Naive thymus-derived CD4-positive, alpha-beta T cell (primary cell): ENCODE measurements around the gene ANKRD44. TPM values are rescaled to one million over a fixed set of nuclear protein-coding genes. Genes with fewer than 3 reads are reported as not detected.
A peak's percentile ranks its signal among the peaks of the same experiment; 100 is the strongest.

Experiments used
- ATAC-seq: fragments of 150-1000 bp; cut with Tn5 transposase; 2 replicates; pipeline ENCODE4 v1.10.0; 2021; ENCODE audit warnings: mild to moderate bottlenecking, moderate library complexity
- CTCF ChIA-PET: fragments of 350-600 bp; sonication (Branson Sonifier 250); formaldehyde crosslinking; loops from one replicate; lab custom pipeline; 2021; ENCODE audit warnings: antibody characterized with exemption; lab: Charles Lee
- POLR2A ChIA-PET: fragments of 350-600 bp; sonication (Branson Sonifier 250); formaldehyde crosslinking; loops from one replicate; lab custom pipeline; 2021; ENCODE audit warnings: antibody characterized with exemption, inconsistent platforms; lab: Charles Lee
- DNase-seq, 9 donors: peaks; one replicate each; pipeline versions ENCODE4 v3.0.0 to v3.0.0-alpha.2; 2020 to 2022; ENCODE audit warnings: mixed read lengths in 1 of 9
- H3K27ac ChIP-seq: one replicate; pipeline ENCODE4 v1.7.0; 2013; ENCODE audit warnings: mild to moderate bottlenecking, low read depth, low read length, moderate library complexity
- H3K27me3 ChIP-seq, 2 donors: one replicate each; pipeline ENCODE4 v1.7.0; 2013; ENCODE audit warnings: low read length in 2 of 2, mild to moderate bottlenecking in 2 of 2, moderate library complexity in 2 of 2; ENCODE audit not compliant: control insufficient read depth in 2 of 2, insufficient read depth in 2 of 2
- H3K36me3 ChIP-seq, 3 experiments: 1 replicate in 2 of 3; 2 replicates in 1 of 3; pipeline ENCODE4 v1.7.0; 2013; ENCODE audit warnings: low read length in 3 of 3, mild to moderate bottlenecking in 3 of 3, moderate library complexity in 1 of 3; ENCODE audit not compliant: insufficient read depth in 3 of 3, control insufficient read depth in 2 of 3
- H3K4me1 ChIP-seq, 2 donors: one replicate each; pipeline ENCODE4 v1.7.0; 2013; ENCODE audit warnings: low read length in 2 of 2, mild to moderate bottlenecking in 2 of 2, moderate library complexity in 1 of 2; ENCODE audit not compliant: control insufficient read depth in 2 of 2, insufficient read depth in 2 of 2
- H3K4me3 ChIP-seq: 2 replicates; pipeline ENCODE4 v1.7.0; 2013; ENCODE audit warnings: mild to moderate bottlenecking, low read length
- H3K9me3 ChIP-seq, 3 experiments: 1 replicate in 2 of 3; 2 replicates in 1 of 3; pipeline ENCODE4 v1.7.0; 2013; ENCODE audit warnings: low read length in 3 of 3; ENCODE audit not compliant: control insufficient read depth in 2 of 3
- H3K27ac Mint-ChIP-seq, 9 donors: one replicate each; pipeline ENCODE4 v1.8.0; 2020 to 2022; ENCODE audit warnings: mixed read lengths in 9 of 9, mild to moderate bottlenecking in 8 of 9, moderate library complexity in 5 of 9, inconsistent platforms in 2 of 9
- H3K27me3 Mint-ChIP-seq, 5 donors: one replicate each; pipeline ENCODE4 v1.8.0; 2021 to 2022; ENCODE audit warnings: mixed read lengths in 5 of 5, mild to moderate bottlenecking in 1 of 5
- H3K36me3 Mint-ChIP-seq, 5 donors: one replicate each; pipeline ENCODE4 v1.8.0; 2020 to 2022; ENCODE audit warnings: mixed read lengths in 5 of 5, mild to moderate bottlenecking in 3 of 5, inconsistent platforms in 1 of 5
- H3K4me1 Mint-ChIP-seq, 7 donors: one replicate each; pipeline ENCODE4 v1.8.0; 2020 to 2022; ENCODE audit warnings: mixed read lengths in 7 of 7, mild to moderate bottlenecking in 3 of 7, inconsistent platforms in 1 of 7
- H3K4me3 Mint-ChIP-seq, 10 donors: one replicate each; pipeline ENCODE4 v1.8.0; 2020 to 2022; ENCODE audit warnings: mild to moderate bottlenecking in 10 of 10, mixed read lengths in 10 of 10, moderate library complexity in 6 of 10, inconsistent platforms in 2 of 10
- H3K9me3 Mint-ChIP-seq, 11 donors: one replicate each; pipeline ENCODE4 v1.8.0; 2020 to 2022; ENCODE audit warnings: mixed read lengths in 11 of 11, mild to moderate bottlenecking in 4 of 11, inconsistent platforms in 1 of 11, moderate library complexity in 1 of 11
- intact Hi-C, 2 donors: fragments of 100-400 bp; cut with micrococcal nuclease; formaldehyde crosslinking; loops; one replicate each; pipeline ENCODE4 v1.15.1; 2023
- polyA plus RNA-seq, 2 donors: library from polyadenylated mRNA; unstranded; fragments of 300-500 nt; fragmentation: Illumina TruSeq; gene quantifications; one replicate each; pipeline ENCODE4 v1.2.3, GENCODE V29; 2021
- total RNA-seq, 6 experiments: library from RNA in 5 of 6; stranded (reverse) in 5 of 6; gene quantifications; 1 replicate in 5 of 6; 2 replicates in 1 of 6; pipeline ENCODE4 v1.2.3 and lab custom pipeline; 2021 to 2026

The ANKRD44 gene
- total and polyA plus RNA-seq, 7 experiments from 2014 or later: 88.6 to 296 (median 235) TPM

DNA sequence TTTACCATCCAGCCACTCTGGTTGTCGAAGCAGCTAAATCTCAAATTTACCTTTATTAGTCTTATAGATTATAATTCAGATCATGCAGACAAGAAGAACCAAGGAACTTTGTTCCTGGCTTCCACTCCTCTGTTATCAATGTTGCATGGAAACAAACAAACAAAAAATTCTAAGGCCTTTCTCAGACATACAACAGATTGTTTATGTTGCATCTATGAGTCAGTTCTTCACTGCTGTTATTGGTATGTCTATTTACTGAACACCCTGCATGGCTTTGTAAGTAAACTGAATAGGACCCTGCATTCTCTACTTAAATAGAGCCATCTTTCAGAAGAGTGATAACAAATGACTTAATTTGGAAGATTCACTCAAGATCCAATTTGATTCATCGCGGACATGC is 1.6 kb upstream of the ANKRD44 start:
- ChIA-PET POLR2A (interaction anchor here (0.7 to 13.4 kb wide), 13 partner anchors 11 to 373 kb away, joined by 3 to 250 read pairs (median 26); no protein-coding TSS in a partner anchor), CTCF (interaction anchor here (0.6 to 7.5 kb wide), 16 partner anchors 13 to 1648 kb away, joined by 3 to 80 read pairs (median 6); no protein-coding TSS in a partner anchor)
- Mint-ChIP-seq H3K27me3 (no peaks in the 10 kb centered on the region), H3K27ac (peak overlapping the region; percentile 87 to 99 (median 95)), H3K9me3 (no peaks in the 10 kb centered on the region), H3K36me3 (peaks cover 0 to 14% (median 0%) of the 10 kb centered on the region in 5 donors), H3K4me1 (peaks cover 23 to 68% (median 62%) of the 10 kb centered on the region in 7 donors), H3K4me3 (peak overlapping the region in 9 of 10 donors; percentile 86 to 92 (median 90))
- Histone ChIP-seq H3K4me3 (no peak overlapping the region), H3K9me3 (no peaks in the 10 kb centered on the region), H3K27me3 (no peaks in the 10 kb centered on the region), H3K27ac (peak overlapping the region; percentile 85), H3K36me3 (peaks cover 0 to 4% (median 0%) of the 10 kb centered on the region in 3 experiments), H3K4me1 (peaks cover 18 to 31% of the 10 kb centered on the region in 2 donors)
- DNase-seq (no peak), ATAC-seq (no peak)
- intact Hi-C loops: loop anchor here in 1 of 2 donors (5.0 kb wide), 3 partner anchors 45 to 180 kb away; no protein-coding TSS in a partner anchor

DNA sequence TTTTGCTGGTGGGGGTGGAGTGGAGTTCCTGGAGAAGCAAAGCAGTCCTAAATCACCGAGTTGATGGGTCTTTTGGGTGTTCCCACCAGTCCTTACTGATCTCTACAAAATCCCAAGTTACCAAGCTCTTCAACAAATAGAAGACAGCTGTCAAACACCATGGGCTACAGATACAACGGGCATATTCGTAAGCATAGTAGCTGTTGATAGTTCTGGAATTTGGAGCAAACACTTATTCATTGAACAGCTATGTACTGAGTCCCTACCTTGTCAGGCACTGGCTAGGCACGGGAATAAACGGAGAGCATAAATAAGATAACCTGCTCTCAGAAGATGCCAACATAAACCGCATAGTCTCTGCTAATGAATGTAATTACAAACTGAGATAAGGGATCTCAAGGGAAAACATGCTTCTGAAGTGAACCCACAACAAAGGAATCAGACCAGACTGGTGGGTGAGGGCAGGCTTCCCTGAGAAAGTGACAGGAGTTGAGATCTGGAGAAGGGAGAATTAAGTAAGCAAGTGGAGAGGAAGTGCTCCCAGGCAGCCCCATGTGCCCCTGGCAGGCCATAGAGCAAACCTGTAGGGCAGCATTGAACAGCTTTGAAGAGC is 947 bp upstream of the ANKRD44 start:
- Mint-ChIP-seq H3K36me3 (peaks cover 0 to 19% (median 0%) of the 10 kb centered on the region in 5 donors), H3K9me3 (no peaks in the 10 kb centered on the region), H3K4me1 (peaks cover 26 to 70% (median 63%) of the 10 kb centered on the region in 7 donors), H3K27ac (peak overlapping the region; percentile 87 to 99 (median 95)), H3K27me3 (no peaks in the 10 kb centered on the region), H3K4me3 (peak overlapping the region; percentile 85 to 92 (median 90))
- peaks cover 24 to 36% of the 10 kb centered on the region in 2 donors for H3K4me1 ChIP-seq
- peak overlapping the region; percentile 85 for H3K27ac ChIP-seq
- intact Hi-C loops: loop anchor here (1.0 to 5.0 kb wide), 9 partner anchors 12 to 299 kb away; no protein-coding TSS in a partner anchor
- peak overlapping the region; percentile 59 for H3K4me3 ChIP-seq
- no peak for DNase-seq
- ChIA-PET CTCF (interaction anchor here (0.5 to 7.5 kb wide), 28 partner anchors 12 to 1647 kb away, joined by 3 to 80 read pairs (median 4); no protein-coding TSS in a partner anchor), POLR2A (interaction anchor here (0.7 to 13.4 kb wide), 21 partner anchors 8 to 372 kb away, joined by 3 to 250 read pairs (median 4); no protein-coding TSS in a partner anchor)
- H3K36me3 ChIP-seq: peaks cover 0 to 4% (median 0%) of the 10 kb centered on the region in 3 experiments
- no peaks in the 10 kb centered on the region for H3K9me3 ChIP-seq
- ATAC-seq: no peak
- H3K27me3 ChIP-seq: no peaks in the 10 kb centered on the region

DNA sequence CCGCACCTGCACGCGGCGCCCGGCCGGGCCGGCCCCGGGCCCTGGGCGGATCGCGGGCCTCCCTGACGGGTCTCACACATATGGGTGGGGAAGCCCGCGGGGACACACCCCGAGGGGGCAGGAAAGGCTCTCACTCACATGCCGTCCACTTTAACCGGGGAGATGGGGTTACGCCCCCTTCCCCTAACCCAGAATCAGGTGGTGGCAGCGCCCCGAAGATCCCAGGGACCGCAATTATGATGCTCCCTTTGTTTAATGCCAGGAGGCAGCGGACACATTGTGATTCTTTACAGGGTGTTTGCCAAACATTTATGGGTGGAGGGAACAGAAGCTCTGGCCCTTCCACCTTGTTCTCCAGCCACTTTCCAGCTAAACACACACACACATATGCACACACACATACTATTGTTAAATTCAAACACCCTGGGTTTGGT is 424 bp upstream of the ANKRD44 start:
- Mint-ChIP-seq H3K36me3 (peaks cover 0 to 22% (median 0%) of the 10 kb centered on the region in 5 donors), H3K27ac (peak overlapping the region; percentile 87 to 99 (median 95)), H3K4me1 (peaks cover 30 to 73% (median 67%) of the 10 kb centered on the region in 7 donors), H3K9me3 (no peaks in the 10 kb centered on the region), H3K27me3 (no peaks in the 10 kb centered on the region), H3K4me3 (peak overlapping the region; percentile 85 to 92 (median 90))
- Histone ChIP-seq H3K9me3 (no peaks in the 10 kb centered on the region), H3K27ac (peak overlapping the region; percentile 85), H3K36me3 (peaks cover 0 to 4% (median 0%) of the 10 kb centered on the region in 3 experiments), H3K4me3 (peak overlapping the region; percentile 59), H3K4me1 (peaks cover 30 to 41% of the 10 kb centered on the region in 2 donors), H3K27me3 (no peaks in the 10 kb centered on the region)
- DNase-seq: no peak
- CTCF ChIA-PET: interaction anchor here (0.6 to 7.5 kb wide), 23 partner anchors 12 to 235 kb away, joined by 3 to 80 read pairs (median 4); no protein-coding TSS in a partner anchor
- no peak for ATAC-seq
- intact Hi-C loops: loop anchor here (1.0 to 5.0 kb wide), 12 partner anchors 12 to 298 kb away; no protein-coding TSS in a partner anchor
- POLR2A ChIA-PET: interaction anchor here (0.7 to 13.4 kb wide), 16 partner anchors 9 to 158 kb away, joined by 3 to 250 read pairs (median 16); no protein-coding TSS in a partner anchor

DNA sequence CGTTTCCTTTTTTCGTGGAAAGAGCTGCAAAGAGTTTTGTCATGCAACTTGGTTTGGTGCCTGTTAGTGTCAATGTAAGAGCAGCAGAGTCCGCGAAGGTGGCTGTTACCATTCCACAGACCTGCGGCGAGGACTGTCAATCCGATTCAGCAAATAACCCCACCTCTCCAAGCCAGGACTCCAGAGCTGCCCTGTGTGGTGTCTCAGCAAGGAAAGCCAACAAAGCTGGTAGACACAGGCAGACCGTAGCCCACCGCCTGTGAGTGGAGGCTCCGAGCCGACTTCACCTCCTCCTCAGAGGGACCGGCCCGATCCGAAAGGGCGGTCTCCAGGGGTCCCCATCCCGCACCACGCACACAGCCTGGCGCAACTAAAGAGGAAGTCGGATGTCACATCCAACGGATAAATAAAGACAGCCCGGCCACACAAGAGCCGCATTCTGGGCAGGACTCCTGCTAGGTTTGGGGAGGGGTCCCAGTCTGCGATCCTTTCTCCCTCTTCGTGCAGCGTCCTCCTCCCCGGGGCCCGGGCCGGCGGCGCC is 819 bp downstream of the ANKRD44 start:
- DNase-seq: peak in 8 of 9 donors; percentile 27 to 60 (median 47)
- Mint-ChIP-seq H3K27me3 (no peaks in the 10 kb centered on the region), H3K4me1 (peaks cover 38 to 74% (median 69%) of the 10 kb centered on the region in 7 donors), H3K4me3 (peak overlapping the region; percentile 85 to 98 (median 94)), H3K9me3 (no peaks in the 10 kb centered on the region), H3K36me3 (peaks cover 0 to 30% (median 0%) of the 10 kb centered on the region in 5 donors), H3K27ac (peak overlapping the region; percentile 90 to 99 (median 95))
- H3K27ac ChIP-seq: peak overlapping the region; percentile 85
- peaks cover 41 to 47% of the 10 kb centered on the region in 2 donors for H3K4me1 ChIP-seq
- no peak for ATAC-seq
- H3K36me3 ChIP-seq: peaks cover 0 to 4% (median 0%) of the 10 kb centered on the region in 3 experiments
- POLR2A ChIA-PET: interaction anchor here (0.7 to 13.4 kb wide), 28 partner anchors 13 to 196 kb away, joined by 3 to 250 read pairs (median 8); partner anchors contain the start of gene SF3B1
- CTCF ChIA-PET: interaction anchor here (0.8 to 7.5 kb wide), 18 partner anchors 9 to 196 kb away, joined by 3 to 80 read pairs (median 4); no protein-coding TSS in a partner anchor
- H3K27me3 ChIP-seq: no peaks in the 10 kb centered on the region
- peak overlapping the region; percentile 90 for H3K4me3 ChIP-seq
- H3K9me3 ChIP-seq: no peaks in the 10 kb centered on the region
- intact Hi-C loops: loop anchor here (1.0 to 10.0 kb wide), 16 partner anchors 44 to 1135 kb away; partner anchors contain the start of genes COQ10B (in 1 of the 2), HSPD1 (in 1 of the 2), PGAP1 (in 1 of the 2) and STK17B (in 1 of the 2)

DNA sequence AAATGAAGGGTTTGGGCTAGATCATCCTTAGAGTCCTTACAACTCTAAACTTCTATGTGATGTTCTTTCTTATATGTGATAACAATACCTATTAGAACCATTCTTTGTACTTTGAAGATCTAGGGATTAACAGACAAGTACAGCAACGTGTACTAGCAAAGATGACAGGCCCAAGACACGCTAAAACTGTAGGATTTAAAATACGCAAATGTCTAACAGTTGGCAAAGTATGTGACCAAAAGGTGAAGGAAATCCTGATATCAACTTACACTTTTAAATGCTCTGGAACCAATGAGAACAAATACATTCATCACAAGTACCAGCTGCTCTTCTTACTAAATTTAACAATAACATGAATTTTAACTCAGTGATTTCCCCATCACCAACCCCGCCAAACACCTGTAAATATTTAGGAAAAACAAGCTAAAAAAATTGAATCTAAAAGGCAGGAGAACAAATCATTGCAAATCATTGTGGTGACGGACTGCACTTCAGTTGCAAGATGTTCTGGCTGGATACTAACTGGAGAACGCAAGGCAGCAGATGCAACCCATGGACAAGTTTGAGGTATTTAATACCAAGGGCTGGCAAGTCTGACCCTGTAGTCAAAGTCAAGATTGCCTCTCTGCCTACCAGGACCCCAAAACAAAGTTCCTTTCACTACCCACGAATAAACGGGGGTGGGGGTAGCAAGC is 1.4 kb downstream of the ANKRD44 start:
- ATAC-seq: no peak

More for the DNA sequence above, 1.4 kb downstream of the ANKRD44 start:
- H3K27ac Mint-ChIP-seq: peak overlapping the region; percentile 90 to 99 (median 95)
- Histone ChIP-seq H3K9me3 (no peaks in the 10 kb centered on the region), H3K4me3 (peak overlapping the region; percentile 90), H3K27ac (peak overlapping the region; percentile 85), H3K36me3 (peaks cover 0 to 4% (median 0%) of the 10 kb centered on the region in 3 experiments), H3K4me1 (peaks cover 47 to 53% of the 10 kb centered on the region in 2 donors), H3K27me3 (no peaks in the 10 kb centered on the region)
- ChIA-PET CTCF (interaction anchor here (0.6 to 7.5 kb wide), 21 partner anchors 8 to 196 kb away, joined by 3 to 80 read pairs (median 4); no protein-coding TSS in a partner anchor), POLR2A (interaction anchor here (0.6 to 13.4 kb wide), 30 partner anchors 13 to 196 kb away, joined by 3 to 250 read pairs (median 6); partner anchors contain the start of gene SF3B1)
- peaks cover 0 to 33% (median 0%) of the 10 kb centered on the region in 5 donors for H3K36me3 Mint-ChIP-seq
- peak in 3 of 9 donors; percentile 34 to 42 (median 35) for DNase-seq
- H3K9me3 Mint-ChIP-seq: no peaks in the 10 kb centered on the region
- peak overlapping the region; percentile 85 to 98 (median 94) for H3K4me3 Mint-ChIP-seq
- no peaks in the 10 kb centered on the region for H3K27me3 Mint-ChIP-seq
- peaks cover 35 to 74% (median 69%) of the 10 kb centered on the region in 7 donors for H3K4me1 Mint-ChIP-seq
- intact Hi-C loops: loop anchor here (1.0 to 10.0 kb wide), 14 partner anchors 9 to 1134 kb away; partner anchors contain the start of genes COQ10B (in 1 of the 2), HSPD1 (in 1 of the 2), PGAP1 (in 1 of the 2) and STK17B (in 1 of the 2)
